HL-60/S4 (cell line): ENCODE data around the gene TRDN.
"Not testable (repeated sequence)": the region's sequence is repeated elsewhere in the genome, so short reads cannot be mapped to it uniquely, and the experiment has no call there.

Source experiments
- in situ Hi-C: fragments of 300-500 bp; cut with MboI; formaldehyde crosslinking; loops from 2 replicates; pipeline ENCODE4 v1.14.3; 2022; ENCODE audit warnings: low sequenced_read_pairs

Gene TRDN

DNA sequence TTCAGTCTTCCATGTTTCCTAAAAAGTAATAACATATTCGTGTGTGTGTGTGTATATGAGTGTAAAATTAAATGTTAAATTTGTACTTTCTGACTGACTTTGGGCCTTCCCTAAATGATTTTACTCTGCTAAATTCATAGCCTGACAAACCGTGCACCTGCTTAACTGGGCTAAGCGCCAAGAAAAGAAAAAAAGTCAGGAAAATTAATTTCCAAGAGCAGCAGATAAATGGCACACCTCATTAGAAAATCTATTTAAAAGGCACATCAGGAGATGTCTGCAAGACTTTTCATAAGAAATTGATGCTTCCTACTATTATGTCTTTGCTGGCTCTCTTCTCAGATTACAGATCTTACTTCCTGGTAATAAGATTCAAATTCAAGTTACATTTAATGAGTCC is 72.4 kb downstream of the TRDN start:
- in situ Hi-C loops = no loop called here

DNA sequence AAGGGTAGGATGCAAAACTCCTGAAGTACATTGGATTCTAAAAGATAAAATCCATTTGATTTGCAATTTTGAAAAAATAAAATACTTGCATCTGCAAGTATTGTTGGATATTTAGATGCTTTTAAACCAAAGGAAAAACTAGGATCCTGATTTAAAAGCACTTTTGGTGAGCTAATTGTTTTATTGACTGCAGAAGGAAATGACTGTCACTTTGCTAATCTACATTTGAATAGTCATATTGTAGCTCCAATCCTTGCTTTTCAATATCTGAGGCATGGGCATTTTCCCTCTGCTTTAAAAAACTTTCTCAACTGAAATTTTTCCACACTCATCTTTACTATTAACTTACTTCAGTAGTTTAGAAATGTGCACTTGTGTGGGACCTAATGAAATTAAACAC is 74.1 kb downstream of the TRDN start:
- in situ Hi-C loops = no loop called here

DNA sequence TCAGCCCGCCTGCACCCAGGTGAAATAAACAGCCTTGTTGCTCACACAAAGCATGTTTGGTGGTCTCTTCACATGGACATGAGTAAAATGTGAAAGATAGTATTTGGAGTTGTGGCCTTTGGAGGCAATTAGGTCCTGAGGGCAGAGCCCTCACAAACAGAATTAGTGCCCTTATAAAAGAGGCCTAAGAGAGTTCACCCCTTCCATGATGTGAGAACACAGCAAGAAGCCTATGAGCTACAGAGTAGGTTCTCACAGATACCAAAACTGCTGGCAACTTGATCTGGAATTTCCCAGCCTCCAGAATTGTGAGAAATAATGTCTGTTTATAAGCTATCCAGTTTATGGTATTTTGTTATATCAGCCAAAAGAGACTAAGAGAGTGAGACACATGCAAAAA is 74.5 kb downstream of the TRDN start:
- in situ Hi-C loops = no loop called here

DNA sequence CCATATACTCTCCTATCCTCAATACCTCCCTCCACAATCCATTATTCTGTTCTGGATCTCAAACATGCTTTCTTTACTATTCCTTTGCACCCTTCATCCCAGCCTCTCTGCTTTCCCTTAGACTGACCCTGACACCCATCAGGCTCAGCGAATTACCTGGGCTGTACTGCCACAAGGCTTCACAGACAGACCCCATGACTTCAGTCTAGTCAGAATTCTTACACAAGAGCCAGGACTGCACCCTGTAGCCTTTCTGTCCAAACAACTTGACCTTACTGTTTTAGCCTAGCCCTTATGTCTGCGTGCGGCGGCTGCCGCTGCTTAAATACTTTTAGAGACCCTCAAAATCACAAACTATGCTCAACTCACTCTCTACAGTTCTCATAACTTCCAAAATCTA is 76.9 kb downstream of the TRDN start:
- in situ Hi-C loops = not testable (repeated sequence)

DNA sequence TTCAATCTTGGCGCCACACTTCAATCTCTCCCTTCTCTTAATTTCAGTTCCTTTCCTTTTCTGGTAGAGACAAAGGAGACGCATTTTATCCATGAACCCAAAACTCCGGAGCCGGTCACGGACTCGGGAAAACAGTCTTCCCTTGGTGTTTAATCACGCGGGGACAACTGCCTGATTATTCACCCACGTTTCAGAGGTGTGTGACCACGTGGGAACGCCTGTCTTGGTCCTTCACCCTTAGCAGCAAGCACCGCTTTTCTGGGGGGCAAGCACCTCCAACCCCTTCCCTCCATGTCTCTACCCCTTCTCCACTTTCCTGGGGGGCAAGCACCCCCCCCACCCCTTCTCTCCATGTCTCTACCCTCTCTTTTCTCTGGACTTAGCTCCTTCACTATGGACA is 79.3 kb downstream of the TRDN start:
- in situ Hi-C loops = not testable (repeated sequence)

DNA sequence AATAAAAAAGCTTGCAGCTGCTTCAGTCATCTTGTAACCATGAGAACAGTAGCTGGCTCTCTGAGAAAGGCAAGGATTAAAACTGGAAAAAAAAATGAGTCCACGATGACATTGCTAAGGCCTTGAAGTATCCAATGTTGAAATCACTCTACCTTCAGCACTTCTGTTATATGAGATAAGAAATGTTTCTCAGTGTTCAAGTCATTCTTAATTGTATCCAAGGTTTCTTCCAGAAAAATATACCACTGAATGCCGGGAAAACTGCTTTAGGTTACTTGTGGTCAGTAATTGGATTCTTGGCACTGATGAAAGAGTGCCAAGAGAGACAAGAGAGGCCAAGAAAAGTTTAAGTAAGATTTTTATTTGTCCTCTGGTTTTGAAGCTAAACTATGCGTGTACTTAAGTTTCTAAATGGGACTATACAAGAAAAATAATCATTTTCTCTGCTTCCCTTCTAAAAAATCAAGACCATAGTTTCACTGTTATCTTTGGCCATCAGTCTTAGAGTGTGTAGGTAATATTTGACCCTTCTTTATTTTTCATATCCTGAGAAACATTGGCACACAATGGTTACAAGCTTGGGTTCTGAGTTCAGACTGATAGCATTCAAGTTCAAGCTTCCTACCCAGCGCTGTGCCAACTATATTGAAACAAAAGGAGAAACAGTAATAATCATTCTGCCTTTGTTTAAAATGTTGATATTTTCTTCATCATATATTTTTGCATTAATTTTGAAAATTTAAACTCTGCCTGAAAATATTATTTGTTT is 84.6 kb downstream of the TRDN start:
- in situ Hi-C loops = no loop called here

DNA sequence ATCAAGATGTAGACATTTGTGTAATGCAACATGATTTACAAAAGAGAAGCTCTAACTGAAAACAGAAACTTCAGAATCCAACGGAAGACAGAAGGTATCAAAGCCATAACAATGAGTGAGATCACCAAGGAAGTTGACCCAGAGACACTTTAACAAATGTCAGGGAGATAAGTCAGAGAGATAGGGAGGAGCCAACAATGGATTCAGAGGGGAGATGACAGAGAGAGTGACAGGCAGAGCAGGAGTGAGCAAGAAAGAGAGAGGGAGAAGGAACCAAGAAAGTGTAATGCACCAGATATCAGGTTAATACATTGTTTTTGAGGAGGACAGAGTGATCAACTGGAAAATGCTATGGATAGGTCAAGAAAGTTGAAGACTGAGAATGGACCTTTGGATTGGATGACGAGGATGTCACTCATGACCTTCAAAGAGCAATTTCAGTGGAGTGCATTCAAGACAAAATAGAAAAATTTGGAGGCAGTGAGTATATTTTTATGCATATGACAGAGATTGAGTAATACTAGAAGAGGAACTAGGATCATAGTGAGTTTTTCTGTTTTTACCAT is 86.6 kb downstream of the TRDN start:
- in situ Hi-C loops = no loop called here

DNA sequence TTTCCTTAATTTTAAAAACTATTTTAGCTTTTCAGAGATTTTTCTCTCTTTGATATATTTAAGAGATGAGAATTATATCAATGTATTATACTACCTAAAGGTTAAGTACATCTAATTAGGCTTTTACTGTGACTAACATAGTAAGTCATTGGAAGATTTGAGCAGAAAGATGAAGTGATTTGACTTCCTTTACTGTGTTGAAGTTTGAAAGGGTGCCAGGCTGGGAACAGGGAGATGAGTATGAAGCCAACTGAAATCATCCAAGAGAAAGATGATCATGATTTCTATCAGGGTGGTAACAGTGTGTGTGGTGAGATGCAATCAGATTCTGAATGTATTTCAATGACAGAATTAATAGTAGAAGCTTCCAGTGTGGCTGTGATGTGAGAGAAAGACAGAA is 87.3 kb downstream of the TRDN start:
- in situ Hi-C loops = no loop called here

DNA sequence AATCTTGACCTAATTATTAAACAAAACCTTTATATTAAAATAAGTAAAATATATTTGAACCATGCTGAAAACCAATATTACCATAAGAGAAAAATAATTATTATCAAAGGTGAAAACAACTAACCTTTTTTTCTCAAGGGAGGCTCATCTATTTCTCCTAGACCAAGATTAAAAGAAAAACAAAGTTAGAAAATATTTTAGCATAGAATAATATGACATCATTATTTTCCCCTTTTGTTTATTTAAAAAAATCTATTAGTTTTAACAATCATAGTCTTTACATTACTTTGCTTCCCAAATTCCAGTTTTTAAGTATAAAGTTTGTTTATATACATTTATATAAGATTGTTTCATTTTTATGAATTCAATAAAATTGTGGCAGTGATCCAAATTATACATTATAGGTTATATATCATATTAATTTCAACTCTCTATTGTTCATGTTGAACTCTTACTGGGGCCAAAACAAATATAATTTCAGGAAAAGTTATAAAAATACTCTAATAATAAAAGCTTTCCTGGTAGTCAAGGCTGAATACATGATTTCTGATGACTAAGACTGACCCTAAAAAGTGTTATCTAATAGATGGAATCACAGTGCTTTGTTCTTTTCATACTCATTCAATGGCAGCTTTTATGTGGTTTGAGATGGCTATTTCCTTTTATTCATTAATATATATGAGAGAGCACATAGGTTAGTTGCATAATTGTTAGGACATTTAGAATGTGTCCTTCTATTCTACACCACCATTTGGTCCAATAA is 89.4 kb downstream of the TRDN start:
- in situ Hi-C loops = no loop called here

DNA sequence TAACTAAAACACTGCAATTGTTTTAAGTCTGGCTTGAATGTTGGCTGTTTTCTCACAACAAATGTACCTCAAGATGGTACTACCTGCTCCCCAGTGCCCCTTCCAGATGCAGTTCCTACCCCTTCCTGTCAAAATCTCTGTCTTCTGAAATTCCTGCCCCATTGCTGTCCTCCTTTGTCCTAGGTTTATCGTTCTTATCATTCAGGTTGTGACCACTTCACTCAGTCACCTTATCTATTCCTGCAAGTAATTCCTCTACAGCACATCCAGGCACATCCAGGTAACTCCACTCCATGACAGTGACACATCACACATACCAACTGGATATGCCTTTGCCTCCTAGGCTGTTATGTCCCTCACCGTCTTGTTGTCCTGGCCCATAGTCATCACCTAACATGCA is 90.2 kb downstream of the TRDN start:
- in situ Hi-C loops = no loop called here

DNA sequence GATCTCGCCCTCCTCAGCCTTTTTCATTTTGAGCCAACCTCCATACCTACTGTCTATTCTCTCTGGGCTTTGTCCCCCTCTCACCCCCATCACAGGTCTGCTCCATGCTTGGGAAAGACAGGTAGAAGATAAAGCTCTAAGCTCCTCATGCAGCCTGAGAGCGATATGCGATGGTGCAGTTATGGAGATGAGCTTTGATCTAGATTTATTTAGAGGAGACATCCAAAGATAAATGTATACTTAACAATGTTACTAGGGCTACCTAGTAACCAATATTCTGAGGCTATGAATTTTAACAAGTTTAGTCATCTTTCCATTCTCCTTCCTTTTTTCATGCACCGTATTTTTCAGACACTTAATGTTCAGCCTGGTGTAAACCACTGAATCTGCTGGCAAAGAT is 95.3 kb downstream of the TRDN start:
- in situ Hi-C loops = no loop called here

DNA sequence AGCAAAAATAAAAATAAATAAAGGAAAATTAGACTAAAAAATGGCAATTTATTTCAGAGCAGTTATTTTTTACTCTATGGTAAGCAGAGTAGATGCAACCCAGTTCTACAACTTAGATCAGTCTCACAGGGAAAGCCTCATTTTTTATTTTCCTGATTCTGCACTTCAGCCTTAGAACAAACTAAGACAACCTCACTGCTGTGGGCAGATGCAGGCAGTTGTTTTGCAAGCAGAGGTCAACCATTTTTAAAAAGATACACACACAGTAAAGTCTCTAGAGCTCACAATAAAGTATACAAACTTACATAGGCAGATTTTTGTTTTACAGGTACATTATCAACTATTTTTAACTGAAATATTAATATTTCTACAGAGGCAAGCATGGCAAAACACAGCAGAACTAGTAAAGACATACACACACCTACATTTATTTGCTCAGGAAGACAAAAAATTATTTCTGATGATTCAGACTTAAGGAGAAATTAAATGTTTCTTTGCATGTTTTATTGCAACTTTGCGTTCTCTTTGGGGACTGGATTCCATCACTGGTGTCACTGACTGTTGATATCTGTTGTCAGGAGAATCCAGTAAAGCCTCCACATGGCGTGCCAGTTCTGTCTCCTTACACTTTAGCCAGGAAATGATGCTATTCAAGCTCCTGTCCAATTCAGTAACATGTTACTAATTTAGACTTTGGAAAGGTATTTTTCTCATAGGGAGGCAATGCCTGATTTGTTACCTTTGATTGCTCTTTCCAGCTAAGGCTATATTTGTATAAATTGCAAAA is 102.7 kb downstream of the TRDN start:
- in situ Hi-C loops = no loop called here

DNA sequence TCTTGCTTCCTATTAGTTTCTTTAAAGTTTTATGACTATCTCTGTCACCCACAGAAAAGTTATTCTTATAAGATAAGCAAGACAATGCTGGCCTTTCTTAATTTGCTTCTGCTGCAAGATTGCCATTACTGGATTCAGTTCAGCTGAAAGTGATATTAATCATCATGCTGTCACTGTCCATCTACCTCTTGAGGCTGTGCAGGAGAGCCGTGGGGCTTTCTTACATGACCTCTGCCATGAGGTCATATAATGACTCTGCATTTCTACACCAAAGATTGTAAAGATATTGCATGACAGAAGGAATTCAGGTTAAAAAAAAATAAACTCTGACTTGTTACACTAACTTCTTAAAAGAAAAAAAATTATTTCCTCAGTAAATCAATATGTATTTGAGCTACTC is 106.9 kb downstream of the TRDN start:
- in situ Hi-C loops = no loop called here

DNA sequence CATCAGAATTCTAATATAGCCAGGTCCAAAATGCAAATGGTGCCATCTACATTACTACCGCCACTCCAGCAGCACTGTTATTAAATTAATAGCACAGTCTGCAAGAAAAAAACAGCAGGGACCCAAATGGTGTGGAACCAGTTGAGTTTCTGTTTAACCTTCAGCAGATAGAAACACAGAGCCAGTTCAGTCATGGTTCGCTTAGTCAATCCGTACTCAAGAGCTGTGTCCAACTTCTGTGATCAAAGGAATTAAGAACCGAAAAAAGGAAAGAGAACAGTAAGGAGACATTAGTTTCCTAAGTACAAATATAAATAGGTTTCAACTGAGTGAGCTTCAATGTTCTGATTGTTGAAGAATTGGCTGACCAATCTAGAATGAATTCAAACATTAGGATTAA is 107.7 kb downstream of the TRDN start:
- in situ Hi-C loops = no loop called here

DNA sequence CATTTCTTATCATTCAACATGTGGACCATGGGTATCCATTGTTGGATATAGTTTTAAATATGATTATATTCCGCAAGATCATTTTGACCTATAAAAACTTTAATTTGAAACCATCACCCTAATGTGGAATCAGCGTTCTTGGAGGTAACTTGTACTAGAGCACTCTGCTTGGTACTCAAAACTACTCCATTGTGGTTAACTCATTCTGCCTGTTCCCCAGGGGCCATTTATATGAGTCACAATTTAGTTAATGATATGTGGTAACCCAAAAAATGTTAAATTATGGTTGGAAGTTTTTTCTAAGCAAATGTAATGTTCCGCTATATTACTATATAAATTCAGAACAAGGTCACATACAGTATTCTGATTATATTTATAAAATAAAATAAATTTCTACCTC is 109.3 kb downstream of the TRDN start:
- in situ Hi-C loops = no loop called here

DNA sequence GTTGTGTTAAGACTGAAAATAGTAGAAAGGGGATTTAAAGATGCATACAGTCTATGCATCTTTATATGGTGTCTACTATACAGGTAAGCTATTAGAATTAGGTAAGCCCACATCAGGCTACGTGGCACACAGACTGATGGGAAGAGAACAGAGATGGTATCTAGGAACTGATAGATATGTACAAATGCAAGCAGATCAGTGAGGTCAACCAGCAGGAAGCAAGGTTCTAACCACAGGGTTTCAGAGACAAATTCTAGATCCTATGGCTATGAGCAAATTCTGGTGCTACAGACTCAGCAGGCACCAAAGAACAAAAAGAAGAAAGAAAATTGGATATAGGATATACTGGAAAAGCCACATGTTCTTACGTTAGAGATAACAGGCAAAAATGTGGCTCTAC is 110.6 kb downstream of the TRDN start:
- in situ Hi-C loops = no loop called here

DNA sequence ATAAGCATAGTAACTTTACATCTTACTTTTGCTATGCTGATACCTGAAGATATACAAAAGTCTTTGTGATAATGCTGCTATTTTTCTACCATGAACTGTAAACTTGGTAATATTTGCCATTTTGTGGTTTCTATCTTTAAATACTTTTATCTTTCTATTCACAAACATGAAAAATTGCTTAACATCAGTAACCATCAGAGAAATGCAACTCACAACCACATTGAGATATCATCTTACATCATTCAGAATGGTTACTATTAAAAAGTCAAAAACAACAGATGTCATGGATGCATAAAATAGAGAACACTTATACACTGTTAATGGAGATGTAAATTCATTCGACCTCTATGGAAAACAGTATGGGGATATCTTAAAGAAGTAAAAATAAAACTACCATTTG is 112.0 kb downstream of the TRDN start:
- in situ Hi-C loops = no loop called here

DNA sequence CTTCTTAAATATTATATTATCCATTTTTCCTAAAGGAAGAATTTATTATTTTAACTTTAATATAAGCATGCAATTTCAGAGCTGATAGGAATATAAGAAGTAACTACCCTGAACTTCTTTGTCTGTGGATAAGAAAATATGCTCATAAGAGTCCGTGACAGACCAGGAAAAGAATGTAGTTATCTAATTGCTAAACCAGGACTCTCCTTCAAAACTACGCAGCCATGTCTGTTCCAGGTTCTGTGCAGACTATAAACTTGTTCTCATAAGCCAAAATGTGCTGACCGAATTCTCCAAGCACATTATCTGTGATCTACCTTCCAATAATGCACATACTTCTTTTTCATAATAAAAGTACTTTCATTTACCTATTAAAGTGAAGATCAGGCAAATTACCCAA is 116.5 kb downstream of the TRDN start:
- in situ Hi-C loops = no loop called here

DNA sequence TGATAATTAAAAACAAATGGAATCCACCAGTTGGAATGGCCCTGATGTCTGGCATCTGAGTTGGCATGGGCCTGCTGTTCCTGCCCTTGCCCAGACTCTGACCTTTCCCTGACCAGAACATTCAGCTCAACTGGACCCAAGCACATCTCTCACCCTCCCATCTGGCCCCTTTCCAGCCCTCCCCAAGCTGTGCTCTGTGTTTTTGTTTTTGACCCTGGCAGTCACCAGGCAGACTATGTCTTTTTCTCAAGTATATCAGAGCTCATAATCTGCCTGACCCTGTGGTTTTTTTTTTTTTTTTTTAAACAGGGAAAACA is 117.6 kb downstream of the TRDN start:
- in situ Hi-C loops = no loop called here

DNA sequence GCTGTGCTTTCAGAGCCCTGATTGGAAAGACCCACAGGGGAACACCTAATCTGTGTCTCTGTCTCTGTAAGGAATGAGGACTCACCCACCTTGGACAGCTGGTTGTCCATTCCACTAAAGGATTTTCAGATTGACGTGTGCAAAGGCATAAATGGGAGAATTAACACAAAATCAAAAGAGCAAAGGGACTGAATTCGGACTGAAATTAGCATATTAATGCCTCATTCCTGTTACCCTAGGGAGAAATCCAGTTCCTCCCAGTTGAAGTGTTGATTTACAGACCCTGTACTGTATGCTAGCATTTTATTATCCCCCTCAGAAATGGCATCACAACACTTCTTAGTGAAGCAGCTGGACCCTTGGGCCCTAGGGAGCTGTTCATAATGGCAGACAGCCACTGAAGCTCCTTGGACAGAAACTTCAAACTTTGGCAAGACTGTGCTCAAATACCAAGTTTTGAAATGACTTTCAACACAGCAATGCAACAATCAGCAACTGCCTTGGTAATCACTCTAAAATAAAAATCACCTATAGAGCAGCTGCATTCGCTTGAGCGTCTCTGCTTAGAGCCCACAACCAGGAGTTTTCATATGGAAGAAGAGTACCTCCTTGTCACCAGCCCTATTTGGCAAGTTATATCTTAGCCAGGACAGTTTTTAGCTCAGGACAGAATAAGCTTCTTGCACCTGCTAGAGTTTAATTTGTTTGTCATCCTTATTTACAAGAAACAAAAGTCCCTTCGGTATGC is 118.1 kb downstream of the TRDN start:
- in situ Hi-C loops = no loop called here

DNA sequence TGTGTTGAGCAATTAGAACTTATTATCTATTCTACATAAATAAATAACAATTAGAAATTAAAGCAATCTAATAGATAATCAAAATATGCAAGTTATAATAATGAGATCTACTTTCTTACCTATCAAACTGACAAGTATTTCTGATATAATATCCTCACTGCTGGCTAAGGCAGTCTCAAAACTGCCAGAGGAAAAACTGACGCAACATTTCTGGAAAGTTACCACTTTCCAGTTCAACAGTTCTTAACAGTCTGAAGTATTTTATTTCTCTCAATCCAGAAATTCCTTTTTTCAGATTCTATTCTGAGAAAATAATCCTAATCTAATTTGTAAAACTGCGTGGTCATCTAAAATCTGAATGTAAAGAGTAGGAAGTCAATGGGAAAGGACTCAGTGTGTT is 121.0 kb downstream of the TRDN start:
- in situ Hi-C loops = no loop called here
